Prostate gland (tissue), 2 donors: ENCODE results near the gene CMKLR1. TPM values are rescaled to one million over a fixed set of nuclear protein-coding genes. Genes with fewer than 3 reads are reported as not detected.

ENCODE experiments used
- DNase-seq: peaks from one replicate; pipeline ENCODE4 v3.0.0-alpha.2; 2019; ENCODE audit warnings: low spot score
- H3K27ac ChIP-seq, 2 donors: fragments of 200-600 bp; sonication (generic); 2 replicates each; pipeline ENCODE4 v1.5.1; 2017 to 2019
- H3K27me3 ChIP-seq: fragments of 200-600 bp; sonication (generic); replicated peaks from 2 replicates; pipeline ENCODE4 v1.5.1; 2019; ENCODE audit not compliant: insufficient read depth
- H3K36me3 ChIP-seq, 2 donors: fragments of 200-600 bp; sonication (generic); 1 replicate in 1 of 2; 2 replicates in 1 of 2; pipeline versions ENCODE4 v1.5.1 to v1.8.1; 2017 to 2019
- H3K4me1 ChIP-seq: fragments of 200-600 bp; sonication (generic); replicated peaks from 2 replicates; pipeline ENCODE4 v1.5.1; 2019
- H3K4me3 ChIP-seq, 2 donors: fragments of 200-600 bp; sonication (generic); 2 replicates each; pipeline ENCODE4 v1.5.1; 2017 to 2019
- H3K9me3 ChIP-seq: fragments of 200-600 bp; sonication (generic); 2 replicates; pipeline ENCODE4 v1.5.1; 2017
- CTCF ChIP-seq, 4 experiments: fragments of 200-600 bp in 2 of 4; fragments of 450-650 bp in 2 of 4; sonication (generic) in 2 of 4; IDR thresholded peaks; 1 replicate in 3 of 4; 2 replicates in 1 of 4; pipeline ENCODE4 v1.5.1; 2016 to 2019; ENCODE audit warnings: antibody characterized with exemption in 4 of 4, mild to moderate bottlenecking in 2 of 4, moderate library complexity in 2 of 4
- POLR2A ChIP-seq: fragments of 450-650 bp; IDR thresholded peaks from one replicate; pipeline ENCODE4 v1.6.1; 2016; ENCODE audit warnings: antibody characterized with exemption, mild to moderate bottlenecking
- POLR2AphosphoS5 ChIP-seq: sonication (generic); formaldehyde crosslinking; IDR thresholded peaks from one replicate; pipeline ENCODE4 v1.6.1; 2017; ENCODE audit warnings: antibody characterized with exemption
- WGBS: methylation state at CpG from one replicate; pipeline ENCODE4 v1.1.5; 2018; 5-methylcytosine and 5-hydroxymethylcytosine counted together
- intact Hi-C: fragments of 100-400 bp; cut with DNase I; formaldehyde crosslinking; loops from one replicate; pipeline ENCODE4 v1.14.2; 2022
- total RNA-seq, 2 donors: library from RNA; depleted of rRNA; stranded (reverse); fragments of >200 nt; gene quantifications; one replicate each; pipeline ENCODE4 v1.1.0, GENCODE V29; 2016

The CMKLR1 gene
- total RNA-seq, 2 donors from 2014 or later, result 3.3 to 9.1 TPM

GRCh38 chr12:108308395-108309085 lies 30.6 kb downstream of the CMKLR1 start:
- intact Hi-C loops, result loop anchor here (10.0 kb wide), 1 partner anchor 86 kb away; no protein-coding TSS in a partner anchor
- Histone ChIP-seq H3K27me3 (no peaks in the 10 kb centered on the region), H3K4me3 (no peak overlapping the region), H3K4me1 (no peaks in the 10 kb centered on the region), H3K36me3 (no peaks in the 10 kb centered on the region), H3K9me3 (no peaks in the 10 kb centered on the region), H3K27ac (no peak overlapping the region)
- no peak for DNase-seq
- WGBS, result 65% methylated on average over 10 of the region's 10 CpGs
- TF ChIP-seq CTCF (IDR thresholded peaks at IDR 0.05), result no peak
- TF ChIP-seq POLR2AphosphoS5, result no peak
- TF ChIP-seq POLR2A, result no peak

- WGBS, result 89% methylated on average over 7 of the region's 7 CpGs
- Histone ChIP-seq H3K27ac (no peak overlapping the region), H3K36me3 (no peaks in the 10 kb centered on the region), H3K9me3 (no peaks in the 10 kb centered on the region), H3K4me1 (no peaks in the 10 kb centered on the region), H3K27me3 (no peaks in the 10 kb centered on the region), H3K4me3 (no peak overlapping the region)
- intact Hi-C loops, result loop anchor here (10.0 kb wide), 1 partner anchor 88 kb away; no protein-coding TSS in a partner anchor
- TF ChIP-seq CTCF (IDR thresholded peaks at IDR 0.05) (no peak), POLR2A (no peak), POLR2AphosphoS5 (no peak)
- no peak for DNase-seq
Observed at GRCh38 chr12:108307006-108307405, 32.1 kb downstream of the CMKLR1 start.

GRCh38 chr12:108306506-108306905 lies 32.6 kb downstream of the CMKLR1 start:
- peak overlapping the region; percentile 22 to 31 for H3K27ac ChIP-seq
- WGBS, result 81% methylated on average over 3 of the region's 3 CpGs
- H3K27me3 ChIP-seq, result no peaks in the 10 kb centered on the region
- H3K36me3 ChIP-seq, result no peaks in the 10 kb centered on the region
- TF ChIP-seq POLR2AphosphoS5 (no peak), CTCF (IDR thresholded peaks at IDR 0.05) (no peak), POLR2A (no peak)
- no peak for DNase-seq
- H3K4me1 ChIP-seq, result no peaks in the 10 kb centered on the region
- H3K9me3 ChIP-seq, result no peaks in the 10 kb centered on the region
- H3K4me3 ChIP-seq, result no peak overlapping the region
- intact Hi-C loops, result loop anchor here (10.0 kb wide), 1 partner anchor 88 kb away; no protein-coding TSS in a partner anchor

GRCh38 chr12:108305991-108306501 lies 33.1 kb downstream of the CMKLR1 start:
- H3K27ac ChIP-seq, result peak overlapping the region; percentile 22 to 31
- DNase-seq, result no peak
- H3K9me3 ChIP-seq, result no peaks in the 10 kb centered on the region
- H3K36me3 ChIP-seq, result no peaks in the 10 kb centered on the region
- intact Hi-C loops, result loop anchor here (10.0 kb wide), 1 partner anchor 89 kb away; no protein-coding TSS in a partner anchor
- WGBS, result 36% methylated on average over 10 of the region's 10 CpGs
- no peak for TF ChIP-seq POLR2AphosphoS5
- TF ChIP-seq POLR2A, result no peak
- TF ChIP-seq CTCF (IDR thresholded peaks at IDR 0.05), result no peak
- no peaks in the 10 kb centered on the region for H3K27me3 ChIP-seq
- no peaks in the 10 kb centered on the region for H3K4me1 ChIP-seq
- no peak overlapping the region for H3K4me3 ChIP-seq
